Measurements from ENCODE around the gene IRX6.

GRCh38 chr16:55341681-55342080 lies 17.7 kb downstream of the IRX6 start:
- no peak for TF ChIP-seq CTCF (conservative IDR thresholded peaks at IDR 0.05)
- TF ChIP-seq EZH2 (IDR thresholded peaks at IDR 0.05; ENCODE audit: low read depth): no peak

Measured in PC-9 (cell line).